K562 (cell line): ENCODE results near the gene CCDC138. TPM values are rescaled to one million over a fixed set of nuclear protein-coding genes. Genes with fewer than 3 reads are reported as not detected.

Source experiments
- BCL6 ChIP-seq: fragments of 250-450 bp; sonication (Bioruptor Pico); IDR thresholded peaks from 2 replicates; pipeline ENCODE4 v1.4.0; 2020
- BCOR ChIP-seq: fragments of 450-650 bp; IDR thresholded peaks from 2 replicates; pipeline ENCODE4 v1.6.1; 2016
- BMI1 ChIP-seq: fragments of 150-350 bp; IDR thresholded peaks from 2 replicates; pipeline ENCODE4 v1.6.1; 2014; ENCODE audit warnings: low read length
- CBX3 ChIP-seq, 2 experiments: IDR thresholded peaks; 1 replicate in 1 of 2; 2 replicates in 1 of 2; pipeline ENCODE4 v1.6.1; 2012; ENCODE audit warnings: inconsistent platforms in 2 of 2, low read length in 2 of 2, borderline replicate concordance in 1 of 2, control low read depth in 1 of 2
- KLF6 ChIP-seq: fragments of 250-450 bp; sonication (Bioruptor Pico); IDR thresholded peaks from 2 replicates; pipeline ENCODE4 v1.4.0; 2020; ENCODE audit warnings: mild to moderate bottlenecking, moderate library complexity, borderline replicate concordance
- MCM7 ChIP-seq, 2 experiments: fragments of 450-650 bp; IDR thresholded peaks; 2 replicates each; pipeline ENCODE4 v1.6.1; 2016 to 2018
- MTA3 ChIP-seq: fragments of 450-650 bp; formaldehyde crosslinking; IDR thresholded peaks from 2 replicates; pipeline ENCODE4 v1.6.1; 2017; ENCODE audit warnings: mild to moderate bottlenecking, borderline replicate concordance
- ZFX ChIP-seq: sonication (generic); formaldehyde crosslinking; IDR thresholded peaks from 2 replicates; pipeline ENCODE4 v1.8.0; 2022; ENCODE audit warnings: mild to moderate bottlenecking, missing genetic modification reagents, moderate library complexity
- ZNF24 ChIP-seq: fragments of 450-650 bp; IDR thresholded peaks from 2 replicates; pipeline ENCODE4 v1.6.1; 2016
- polyA plus RNA-seq, 8 experiments: library from polyadenylated mRNA; depleted of rRNA in 4 of 8; stranded (reverse) in 5 of 8; unstranded in 3 of 8; fragments of >200 nt; fragmentation: Nextera tagmentation in 2 of 8; fragmentation: Illumina TruSeq in 1 of 8; extraction: Ambion mirVana in 2 of 8; extraction: Trizol in 1 of 8; gene quantifications; 2 replicates each; pipeline versions ENCODE4 v1.2.1 to v1.2.3, GENCODE V29; 2011 to 2014; ENCODE audit warnings: inconsistent platforms in 1 of 8, missing spikeins in 1 of 8
- total RNA-seq, 7 experiments: library from RNA; depleted of rRNA in 6 of 7; stranded (reverse); fragments of >200 nt in 6 of 7; fragmentation: Illumina TruSeq in 2 of 7; extraction: Trizol in 2 of 7; gene quantifications; 2 replicates each; pipeline versions ENCODE4 v1.2.1 to v1.2.3, GENCODE V29; 2011 to 2021; ENCODE audit warnings: low replicate concordance in 1 of 7
- TF ChIP-seq, protein P1 (sequence below): fragments of 250-450 bp; sonication (Bioruptor Pico); IDR thresholded peaks from 2 replicates; pipeline ENCODE4 v1.5.1; 2021; ENCODE audit warnings: mild to moderate bottlenecking
- TF ChIP-seq, protein P2 (sequence below): fragments of 250-450 bp; sonication (Bioruptor Pico); IDR thresholded peaks from 2 replicates; pipeline ENCODE4 v1.8.0; 2022; ENCODE audit warnings: moderate library complexity, mild to moderate bottlenecking, inconsistent platforms
- TF ChIP-seq, protein P3 (sequence below): fragments of 450-650 bp; formaldehyde crosslinking; IDR thresholded peaks from 2 replicates; pipeline ENCODE4 v1.4.0; 2020; ENCODE audit warnings: mild to moderate bottlenecking, moderate library complexity
- TF ChIP-seq, protein P4 (sequence below), 2 experiments: fragments of 450-650 bp; IDR thresholded peaks; 2 replicates each; pipeline ENCODE4 v1.6.1; 2016
- TF ChIP-seq, protein P5 (sequence below): fragments of 250-450 bp; sonication (Bioruptor Pico); IDR thresholded peaks from 2 replicates; pipeline ENCODE4 v1.6.1; 2021; ENCODE audit warnings: mild to moderate bottlenecking
- TF ChIP-seq, protein P6 (sequence below), 2 experiments: fragments of 150-350 bp in 1 of 2; IDR thresholded peaks; 2 replicates each; pipeline ENCODE4 v1.6.1; 2012 to 2016; ENCODE audit warnings: low read depth in 2 of 2, low read length in 2 of 2, mild to moderate bottlenecking in 1 of 2, moderate library complexity in 1 of 2
- TF ChIP-seq, protein P7 (sequence below): fragments of 450-650 bp; IDR thresholded peaks from 2 replicates; pipeline ENCODE4 v1.6.1; 2018; ENCODE audit warnings: mild to moderate bottlenecking, low read depth; ENCODE audit not compliant: partially characterized antibody

The CCDC138 gene
- total and polyA plus RNA-seq, 9 of the 15 experiments (the other 6 are each of a cell fraction or from before 2014, with no cell fraction given), result 17.5 to 44.6 (median 26.7) TPM

DNA sequence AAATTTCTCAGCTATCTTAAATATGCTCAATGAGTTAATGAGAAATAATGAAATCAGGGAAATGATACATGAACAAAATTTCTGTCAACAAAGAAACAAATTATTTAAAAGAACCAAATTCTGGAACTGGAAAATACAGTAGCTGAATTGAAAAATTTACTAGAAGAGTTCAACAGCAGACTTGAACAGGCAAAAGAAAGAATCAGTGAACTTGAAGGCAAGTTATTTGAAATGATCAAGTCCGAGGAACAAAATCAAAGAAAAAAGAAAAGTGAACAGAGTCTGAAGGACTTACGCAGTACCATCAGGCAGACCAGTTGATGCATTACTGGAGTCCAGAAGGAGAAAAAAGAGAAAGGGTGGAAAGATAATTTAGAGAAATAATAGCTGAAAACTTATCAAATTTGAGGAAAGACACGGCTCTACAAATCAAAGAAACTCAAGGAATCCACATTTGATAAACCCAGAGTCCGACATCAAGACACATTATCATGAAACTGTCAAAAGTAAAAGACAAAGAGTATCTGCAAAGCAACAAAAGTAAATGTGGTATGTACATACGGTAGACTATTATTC lies 83.6 kb downstream of the CCDC138 start (continued):
- TF ChIP-seq, protein P1, sequence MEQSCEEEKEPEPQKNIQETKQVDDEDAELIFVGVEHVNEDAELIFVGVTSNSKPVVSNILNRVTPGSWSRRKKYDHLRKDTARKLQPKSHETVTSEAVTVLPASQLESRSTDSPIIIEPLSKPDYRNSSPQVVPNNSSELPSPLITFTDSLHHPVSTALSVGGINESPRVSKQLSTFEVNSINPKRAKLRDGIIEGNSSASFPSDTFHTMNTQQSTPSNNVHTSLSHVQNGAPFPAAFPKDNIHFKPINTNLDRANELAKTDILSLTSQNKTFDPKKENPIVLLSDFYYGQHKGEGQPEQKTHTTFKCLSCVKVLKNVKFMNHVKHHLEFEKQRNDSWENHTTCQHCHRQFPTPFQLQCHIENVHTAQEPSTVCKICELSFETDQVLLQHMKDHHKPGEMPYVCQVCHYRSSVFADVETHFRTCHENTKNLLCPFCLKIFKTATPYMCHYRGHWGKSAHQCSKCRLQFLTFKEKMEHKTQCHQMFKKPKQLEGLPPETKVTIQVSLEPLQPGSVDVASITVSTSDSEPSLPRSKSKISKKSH (CRISPR knock-in tag), result peak; percentile 78; the same call in 1 of the 2 replicates
- TF ChIP-seq, protein P2, sequence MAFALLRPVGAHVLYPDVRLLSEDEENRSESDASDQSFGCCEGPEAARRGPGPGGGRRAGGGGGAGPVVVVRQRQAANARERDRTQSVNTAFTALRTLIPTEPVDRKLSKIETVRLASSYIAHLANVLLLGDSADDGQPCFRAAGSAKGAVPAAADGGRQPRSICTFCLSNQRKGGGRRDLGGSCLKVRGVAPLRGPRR (CRISPR knock-in tag), result no peak
- TF ChIP-seq BMI1 (no peak), BCOR (no peak), ZNF24 (no peak), ZFX (no peak), KLF6 (CRISPR knock-in tag) (no peak), BCL6 (CRISPR knock-in tag) (no peak), MCM7 (IDR thresholded peaks at IDR 0.05) (no peak), MTA3 (no peak), CBX3 (IDR thresholded peaks at IDR 0.05; ENCODE audit: borderline replicate concordance in 1 of 2, low read length in 2 of 2) (peak in 1 of 2 experiments; percentile 97; a peak in 2 of 3 replicates)
- TF ChIP-seq, protein P3, sequence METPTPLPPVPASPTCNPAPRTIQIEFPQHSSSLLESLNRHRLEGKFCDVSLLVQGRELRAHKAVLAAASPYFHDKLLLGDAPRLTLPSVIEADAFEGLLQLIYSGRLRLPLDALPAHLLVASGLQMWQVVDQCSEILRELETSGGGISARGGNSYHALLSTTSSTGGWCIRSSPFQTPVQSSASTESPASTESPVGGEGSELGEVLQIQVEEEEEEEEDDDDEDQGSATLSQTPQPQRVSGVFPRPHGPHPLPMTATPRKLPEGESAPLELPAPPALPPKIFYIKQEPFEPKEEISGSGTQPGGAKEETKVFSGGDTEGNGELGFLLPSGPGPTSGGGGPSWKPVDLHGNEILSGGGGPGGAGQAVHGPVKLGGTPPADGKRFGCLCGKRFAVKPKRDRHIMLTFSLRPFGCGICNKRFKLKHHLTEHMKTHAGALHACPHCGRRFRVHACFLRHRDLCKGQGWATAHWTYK (CRISPR knock-in tag), result no peak
- TF ChIP-seq, protein P4, sequence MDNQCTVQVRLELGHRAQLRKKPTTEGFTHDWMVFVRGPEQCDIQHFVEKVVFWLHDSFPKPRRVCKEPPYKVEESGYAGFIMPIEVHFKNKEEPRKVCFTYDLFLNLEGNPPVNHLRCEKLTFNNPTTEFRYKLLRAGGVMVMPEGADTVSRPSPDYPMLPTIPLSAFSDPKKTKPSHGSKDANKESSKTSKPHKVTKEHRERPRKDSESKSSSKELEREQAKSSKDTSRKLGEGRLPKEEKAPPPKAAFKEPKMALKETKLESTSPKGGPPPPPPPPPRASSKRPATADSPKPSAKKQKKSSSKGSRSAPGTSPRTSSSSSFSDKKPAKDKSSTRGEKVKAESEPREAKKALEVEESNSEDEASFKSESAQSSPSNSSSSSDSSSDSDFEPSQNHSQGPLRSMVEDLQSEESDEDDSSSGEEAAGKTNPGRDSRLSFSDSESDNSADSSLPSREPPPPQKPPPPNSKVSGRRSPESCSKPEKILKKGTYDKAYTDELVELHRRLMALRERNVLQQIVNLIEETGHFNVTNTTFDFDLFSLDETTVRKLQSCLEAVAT (IDR thresholded peaks at IDR 0.05), result no peak
- TF ChIP-seq, protein P5, sequence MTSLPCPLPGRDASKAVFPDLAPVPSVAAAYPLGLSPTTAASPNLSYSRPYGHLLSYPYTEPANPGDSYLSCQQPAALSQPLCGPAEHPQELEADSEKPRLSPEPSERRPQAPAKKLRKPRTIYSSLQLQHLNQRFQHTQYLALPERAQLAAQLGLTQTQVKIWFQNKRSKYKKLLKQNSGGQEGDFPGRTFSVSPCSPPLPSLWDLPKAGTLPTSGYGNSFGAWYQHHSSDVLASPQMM (CRISPR knock-in tag), result no peak
- TF ChIP-seq, protein P6, sequence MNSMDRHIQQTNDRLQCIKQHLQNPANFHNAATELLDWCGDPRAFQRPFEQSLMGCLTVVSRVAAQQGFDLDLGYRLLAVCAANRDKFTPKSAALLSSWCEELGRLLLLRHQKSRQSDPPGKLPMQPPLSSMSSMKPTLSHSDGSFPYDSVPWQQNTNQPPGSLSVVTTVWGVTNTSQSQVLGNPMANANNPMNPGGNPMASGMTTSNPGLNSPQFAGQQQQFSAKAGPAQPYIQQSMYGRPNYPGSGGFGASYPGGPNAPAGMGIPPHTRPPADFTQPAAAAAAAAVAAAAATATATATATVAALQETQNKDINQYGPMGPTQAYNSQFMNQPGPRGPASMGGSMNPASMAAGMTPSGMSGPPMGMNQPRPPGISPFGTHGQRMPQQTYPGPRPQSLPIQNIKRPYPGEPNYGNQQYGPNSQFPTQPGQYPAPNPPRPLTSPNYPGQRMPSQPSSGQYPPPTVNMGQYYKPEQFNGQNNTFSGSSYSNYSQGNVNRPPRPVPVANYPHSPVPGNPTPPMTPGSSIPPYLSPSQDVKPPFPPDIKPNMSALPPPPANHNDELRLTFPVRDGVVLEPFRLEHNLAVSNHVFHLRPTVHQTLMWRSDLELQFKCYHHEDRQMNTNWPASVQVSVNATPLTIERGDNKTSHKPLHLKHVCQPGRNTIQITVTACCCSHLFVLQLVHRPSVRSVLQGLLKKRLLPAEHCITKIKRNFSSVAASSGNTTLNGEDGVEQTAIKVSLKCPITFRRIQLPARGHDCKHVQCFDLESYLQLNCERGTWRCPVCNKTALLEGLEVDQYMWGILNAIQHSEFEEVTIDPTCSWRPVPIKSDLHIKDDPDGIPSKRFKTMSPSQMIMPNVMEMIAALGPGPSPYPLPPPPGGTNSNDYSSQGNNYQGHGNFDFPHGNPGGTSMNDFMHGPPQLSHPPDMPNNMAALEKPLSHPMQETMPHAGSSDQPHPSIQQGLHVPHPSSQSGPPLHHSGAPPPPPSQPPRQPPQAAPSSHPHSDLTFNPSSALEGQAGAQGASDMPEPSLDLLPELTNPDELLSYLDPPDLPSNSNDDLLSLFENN (IDR thresholded peaks at IDR 0.05; ENCODE audit: low read depth in 2 of 2, low read length in 2 of 2), result no peak
- TF ChIP-seq, protein P7, sequence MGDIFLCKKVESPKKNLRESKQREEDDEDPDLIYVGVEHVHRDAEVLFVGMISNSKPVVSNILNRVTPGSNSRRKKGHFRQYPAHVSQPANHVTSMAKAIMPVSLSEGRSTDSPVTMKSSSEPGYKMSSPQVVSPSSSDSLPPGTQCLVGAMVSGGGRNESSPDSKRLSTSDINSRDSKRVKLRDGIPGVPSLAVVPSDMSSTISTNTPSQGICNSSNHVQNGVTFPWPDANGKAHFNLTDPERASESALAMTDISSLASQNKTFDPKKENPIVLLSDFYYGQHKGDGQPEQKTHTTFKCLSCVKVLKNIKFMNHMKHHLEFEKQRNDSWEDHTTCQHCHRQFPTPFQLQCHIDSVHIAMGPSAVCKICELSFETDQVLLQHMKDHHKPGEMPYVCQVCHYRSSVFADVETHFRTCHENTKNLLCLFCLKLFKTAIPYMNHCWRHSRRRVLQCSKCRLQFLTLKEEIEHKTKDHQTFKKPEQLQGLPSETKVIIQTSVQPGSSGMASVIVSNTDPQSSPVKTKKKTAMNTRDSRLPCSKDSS, result peak; percentile 96
